Skeletal muscle cell (primary cell): ENCODE data around the gene COBL.

Experiments used
- DNase-seq: peaks from one replicate; pipeline ENCODE4 v3.0.0-alpha.2; 2010; ENCODE audit warnings: low read depth
- H3K4me3 ChIP-seq: 2 replicates; pipeline ENCODE4 v1.5.1; 2011; ENCODE audit warnings: low read depth, mild to moderate bottlenecking, control low read depth, low read length, moderate library complexity

The COBL gene

GRCh38 chr7:51053160-51053925, 263.3 kb downstream of the COBL start:
- DNase-seq: no peak
- no peak overlapping the region for H3K4me3 ChIP-seq

GRCh38 chr7:51046482-51046881, 270.1 kb downstream of the COBL start:
- no peak overlapping the region for H3K4me3 ChIP-seq
- DNase-seq: no peak

- DNase-seq: no peak
- H3K4me3 ChIP-seq: no peak overlapping the region
Observed at GRCh38 chr7:51046103-51046466, 270.5 kb downstream of the COBL start.

- DNase-seq: no peak
- no peak overlapping the region for H3K4me3 ChIP-seq
Observed at GRCh38 chr7:51045319-51046102, 271.1 kb downstream of the COBL start.

- H3K4me3 ChIP-seq: no peak overlapping the region
- no peak for DNase-seq
Observed at GRCh38 chr7:51043461-51043860, 273.1 kb downstream of the COBL start.

GRCh38 chr7:51040787-51041186, 275.8 kb downstream of the COBL start:
- DNase-seq: no peak
- no peak overlapping the region for H3K4me3 ChIP-seq

GRCh38 chr7:51038573-51038972, 278.0 kb downstream of the COBL start:
- no peak overlapping the region for H3K4me3 ChIP-seq
- no peak for DNase-seq

- DNase-seq: no peak
- H3K4me3 ChIP-seq: no peak overlapping the region
Observed at GRCh38 chr7:51035716-51036115, 280.9 kb downstream of the COBL start.

GRCh38 chr7:51034521-51035264, 281.9 kb downstream of the COBL start:
- peak; percentile 70 for DNase-seq
- no peak overlapping the region for H3K4me3 ChIP-seq

- H3K4me3 ChIP-seq: no peak overlapping the region
- no peak for DNase-seq
Observed at GRCh38 chr7:51033727-51034520, 282.7 kb downstream of the COBL start.

- H3K4me3 ChIP-seq: no peak overlapping the region
- DNase-seq: no peak
Observed at GRCh38 chr7:51031791-51032515, 284.7 kb downstream of the COBL start.

GRCh38 chr7:51031216-51031615, 285.4 kb downstream of the COBL start:
- no peak overlapping the region for H3K4me3 ChIP-seq
- no peak for DNase-seq

- peak; percentile 90 for DNase-seq
Observed at GRCh38 chr7:51029701-51030191, 286.9 kb downstream of the COBL start.

GRCh38 chr7:51029131-51029530, 287.5 kb downstream of the COBL start:
- DNase-seq: no peak
- H3K4me3 ChIP-seq: no peak overlapping the region

More at GRCh38 chr7:51029701-51030191, 286.9 kb downstream of the COBL start:
- H3K4me3 ChIP-seq: no peak overlapping the region

GRCh38 chr7:51027935-51028830, 288.4 kb downstream of the COBL start:
- no peak overlapping the region for H3K4me3 ChIP-seq
- no peak for DNase-seq

- H3K4me3 ChIP-seq: no peak overlapping the region
- no peak for DNase-seq
Observed at GRCh38 chr7:51027106-51027934, 289.3 kb downstream of the COBL start.

- DNase-seq: no peak
- no peak overlapping the region for H3K4me3 ChIP-seq
Observed at GRCh38 chr7:51026341-51026740, 290.3 kb downstream of the COBL start.
